ENCODE measurements around the gene RNF133.

The RNF133 gene

GRCh38 chr7:122691569-122692235 is 7.2 kb downstream of the RNF133 start:
- H4K20me1 ChIP-seq (ENCODE audit: insufficient read depth, low read length): no peaks in the 10 kb centered on the region
- no peaks in the 10 kb centered on the region for H3K36me3 ChIP-seq (ENCODE audit: insufficient read depth, low read length)
- H2AFZ ChIP-seq (ENCODE audit: low read depth, low read length): no peak overlapping the region
- TF ChIP-seq CTCF (IDR thresholded peaks at IDR 0.05; ENCODE audit: borderline replicate concordance, extremely low read depth, low read length, poor library complexity, severe bottlenecking) (no peak), EZH2 (IDR thresholded peaks at IDR 0.05; ENCODE audit: borderline replicate concordance, low read depth, low read length, severe bottlenecking) (no peak)
- DNase-seq: no peak
- H3K4me2 ChIP-seq (ENCODE audit: insufficient read depth, low read length): no peak overlapping the region
- H3K27ac ChIP-seq (ENCODE audit: low read length): no peak overlapping the region
- H3K4me1 ChIP-seq (ENCODE audit: insufficient read depth, low read length): no peaks in the 10 kb centered on the region
- no peak overlapping the region for H3K4me3 ChIP-seq (ENCODE audit: low read depth in 1 of 2, low read length in 2 of 2)
- H3K9ac ChIP-seq (ENCODE audit: low read depth, low read length): no peak overlapping the region
- ATAC-seq (ENCODE audit: insufficient read depth, low read depth): no peak
- no peaks in the 10 kb centered on the region for H3K27me3 ChIP-seq (ENCODE audit: insufficient read depth, low read length, poor library complexity)
- no peaks in the 10 kb centered on the region for H3K79me2 ChIP-seq (ENCODE audit: insufficient read depth, low read length)
- H3K9me3 ChIP-seq (ENCODE audit: insufficient read depth, low read length, severe bottlenecking): peaks cover 8% of the 10 kb centered on the region

- Histone ChIP-seq H3K4me2 (ENCODE audit: insufficient read depth, low read length) (no peak overlapping the region), H3K36me3 (ENCODE audit: insufficient read depth, low read length) (no peaks in the 10 kb centered on the region), H3K9ac (ENCODE audit: low read depth, low read length) (no peak overlapping the region), H3K4me3 (ENCODE audit: low read depth in 1 of 2, low read length in 2 of 2) (no peak overlapping the region), H3K4me1 (ENCODE audit: insufficient read depth, low read length) (no peaks in the 10 kb centered on the region), H3K27ac (ENCODE audit: low read length) (no peak overlapping the region), H3K27me3 (ENCODE audit: insufficient read depth, low read length, poor library complexity) (no peaks in the 10 kb centered on the region), H3K9me3 (ENCODE audit: insufficient read depth, low read length, severe bottlenecking) (peaks cover 8% of the 10 kb centered on the region), H2AFZ (ENCODE audit: low read depth, low read length) (no peak overlapping the region), H3K79me2 (ENCODE audit: insufficient read depth, low read length) (no peaks in the 10 kb centered on the region), H4K20me1 (ENCODE audit: insufficient read depth, low read length) (no peaks in the 10 kb centered on the region)
- DNase-seq: no peak
- no peak for ATAC-seq (ENCODE audit: insufficient read depth, low read depth)
- TF ChIP-seq EZH2 (IDR thresholded peaks at IDR 0.05; ENCODE audit: borderline replicate concordance, low read depth, low read length, severe bottlenecking) (no peak), CTCF (IDR thresholded peaks at IDR 0.05; ENCODE audit: borderline replicate concordance, extremely low read depth, low read length, poor library complexity, severe bottlenecking) (no peak)
These were observed 9.4 kb downstream of the RNF133 start for GRCh38 chr7:122689346-122690109.

DNA sequence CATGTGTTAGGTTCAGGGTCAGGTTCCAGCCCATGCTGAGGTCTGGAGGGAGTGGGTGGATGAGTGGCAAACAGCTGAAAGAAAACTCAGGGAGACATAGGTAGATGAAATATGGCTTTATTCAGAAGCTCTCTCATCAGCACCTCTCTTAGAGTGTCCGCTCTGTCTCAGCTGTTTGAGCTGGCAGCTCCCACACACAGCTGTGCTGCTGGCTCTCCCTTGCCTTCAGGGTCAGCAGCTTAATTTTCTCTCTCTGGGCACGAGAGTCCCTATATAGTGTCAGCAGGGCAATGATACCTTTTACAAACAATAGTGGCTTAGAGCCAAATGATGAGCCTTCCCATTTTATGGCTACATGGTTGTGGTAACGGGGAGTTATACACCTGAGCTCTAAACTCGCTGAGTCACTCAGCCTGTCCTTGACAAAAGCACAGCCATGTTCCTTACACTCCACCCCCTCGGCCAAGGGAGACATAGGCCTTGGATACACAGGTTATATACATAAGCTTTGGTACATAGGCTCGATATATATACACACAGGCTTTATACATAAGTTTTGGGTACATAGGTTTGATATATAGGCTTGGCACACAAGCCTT is 10.4 kb downstream of the RNF133 start:
- DNase-seq (no peak), ATAC-seq (ENCODE audit: insufficient read depth, low read depth) (no peak)
- TF ChIP-seq CTCF (IDR thresholded peaks at IDR 0.05; ENCODE audit: borderline replicate concordance, extremely low read depth, low read length, poor library complexity, severe bottlenecking) (no peak), EZH2 (IDR thresholded peaks at IDR 0.05; ENCODE audit: borderline replicate concordance, low read depth, low read length, severe bottlenecking) (no peak)
- no peak overlapping the region for H3K4me2 ChIP-seq (ENCODE audit: insufficient read depth, low read length)
- H3K9me3 ChIP-seq (ENCODE audit: insufficient read depth, low read length, severe bottlenecking): peaks cover 8% of the 10 kb centered on the region
- no peak overlapping the region for H3K27ac ChIP-seq (ENCODE audit: low read length)
- no peaks in the 10 kb centered on the region for H3K4me1 ChIP-seq (ENCODE audit: insufficient read depth, low read length)
- H2AFZ ChIP-seq (ENCODE audit: low read depth, low read length): no peak overlapping the region
- no peaks in the 10 kb centered on the region for H3K27me3 ChIP-seq (ENCODE audit: insufficient read depth, low read length, poor library complexity)
- H3K36me3 ChIP-seq (ENCODE audit: insufficient read depth, low read length): no peaks in the 10 kb centered on the region
- no peak overlapping the region for H3K9ac ChIP-seq (ENCODE audit: low read depth, low read length)
- no peaks in the 10 kb centered on the region for H3K79me2 ChIP-seq (ENCODE audit: insufficient read depth, low read length)
- H4K20me1 ChIP-seq (ENCODE audit: insufficient read depth, low read length): no peaks in the 10 kb centered on the region
- no peak overlapping the region for H3K4me3 ChIP-seq (ENCODE audit: low read depth in 1 of 2, low read length in 2 of 2)

All from DND-41 (cell line).